Muscle of back (tissue), 11 donors: ENCODE data around the gene GNAQ. TPM values are rescaled to one million over a fixed set of nuclear protein-coding genes. Genes with fewer than 3 reads are reported as not detected.
"Not testable (repeated sequence)": the region's sequence is repeated elsewhere in the genome, so short reads cannot be mapped to it uniquely, and the experiment has no call there.

Experiments used
- DNase-seq, 3 donors: peaks; one replicate each; pipeline versions ENCODE4 v3.0.0 to v3.0.0-alpha.2; 2013
- polyA plus RNA-seq, 10 donors: library from polyadenylated mRNA; unstranded; fragments of 120-200 nt; gene quantifications; one replicate each; pipeline ENCODE4 v1.2.1, GENCODE V29; 2013; ENCODE audit not compliant: insufficient read length in 10 of 10

The GNAQ gene
- polyA plus RNA-seq, 10 donors, result 24.6 to 35.5 (median 30.5) TPM

DNA sequence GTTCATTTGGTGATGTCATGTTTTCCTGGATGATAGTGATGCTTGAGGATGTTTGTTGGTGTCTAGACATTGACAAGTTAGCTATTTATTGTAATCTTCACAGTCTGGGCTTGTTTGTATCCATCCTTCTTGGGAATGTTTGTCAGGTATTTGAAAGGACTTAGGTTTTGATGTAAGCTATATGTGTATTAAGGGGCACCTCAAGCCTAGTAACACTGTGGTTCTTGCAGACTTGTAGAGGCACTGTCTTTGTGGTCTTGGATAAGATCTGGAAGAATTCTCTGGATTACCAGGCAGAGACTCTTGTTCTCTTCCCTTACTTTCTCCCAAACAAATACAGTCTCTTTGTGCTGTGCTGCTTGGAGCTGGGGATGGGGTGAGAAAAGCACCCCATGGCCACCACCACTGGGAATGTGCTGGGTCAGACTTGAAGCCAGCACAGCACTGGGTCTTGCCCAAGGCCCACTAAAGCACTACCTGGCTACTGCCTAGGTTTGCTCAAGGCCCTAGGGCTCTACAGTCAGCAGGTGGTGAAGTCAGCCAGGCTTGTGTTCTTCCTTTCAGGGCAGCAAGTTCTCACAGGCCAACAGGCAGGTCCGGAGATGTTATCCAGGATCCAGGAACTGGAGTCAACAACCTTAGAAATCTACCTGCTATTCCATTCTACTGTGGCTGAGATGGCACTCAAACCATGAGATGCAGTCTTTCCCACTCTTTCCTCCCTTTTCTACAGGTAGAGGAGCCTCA, 334.2 kb downstream of the GNAQ start:
- DNase-seq, result no peak

DNA sequence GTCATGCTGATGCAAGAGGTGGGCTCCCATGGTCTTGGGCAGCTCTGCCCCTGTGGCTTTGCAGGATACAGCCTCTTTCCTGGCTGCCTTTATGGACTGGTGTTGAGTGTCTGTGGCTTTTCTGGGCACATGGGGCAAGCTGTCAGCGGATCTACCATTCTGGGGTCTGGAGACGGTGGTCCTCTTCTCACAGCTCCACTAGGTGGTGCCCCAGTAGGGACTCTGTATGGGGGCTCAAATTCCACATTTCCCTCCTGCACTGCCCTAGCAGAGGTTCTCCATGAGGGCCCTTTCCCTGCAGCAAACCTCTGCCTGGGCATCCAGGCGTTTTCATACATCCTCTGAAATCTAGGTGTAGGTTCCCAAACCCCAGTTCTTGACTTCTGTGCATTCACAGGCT, 340.9 kb downstream of the GNAQ start:
- DNase-seq, result not testable (repeated sequence)

DNA sequence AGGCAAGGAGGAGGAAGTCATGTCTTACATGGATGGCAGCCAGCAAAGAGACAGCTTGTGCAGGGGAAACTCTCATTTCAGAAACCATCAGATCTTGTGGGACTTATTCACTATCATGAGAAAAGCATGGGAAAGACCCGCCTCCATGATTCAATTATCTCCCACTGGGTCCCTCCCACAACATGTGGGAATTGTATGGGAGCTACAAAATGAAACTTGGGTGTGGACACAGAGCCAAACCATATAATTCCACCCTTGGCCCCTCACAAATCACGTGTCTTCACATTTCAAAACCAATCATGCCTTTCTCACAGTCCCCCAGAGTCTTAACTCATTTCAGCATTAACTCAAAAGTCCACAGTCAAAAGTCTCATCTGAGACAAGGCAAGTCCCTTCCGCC, 341.5 kb downstream of the GNAQ start:
- DNase-seq, result not testable (repeated sequence)

DNA sequence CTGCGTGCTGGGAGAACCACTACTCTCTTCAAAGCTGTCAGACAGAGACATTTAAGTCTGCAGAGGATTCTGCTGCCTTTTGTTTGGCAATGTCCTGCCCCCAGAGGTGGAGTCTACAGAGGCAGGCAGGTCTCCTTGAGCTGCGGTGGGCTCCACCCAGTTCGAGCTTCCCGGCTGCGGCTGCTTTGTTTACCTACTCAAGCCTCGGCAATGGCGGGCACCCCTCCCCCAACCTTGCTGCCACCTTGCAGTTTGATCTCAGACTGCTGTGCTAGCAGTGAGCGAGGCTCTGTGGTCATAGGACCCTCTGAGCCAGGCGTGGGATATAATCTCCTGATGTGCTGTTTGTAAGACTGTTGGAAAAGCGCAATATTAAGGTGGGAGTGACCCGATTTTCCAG, 343.9 kb downstream of the GNAQ start:
- not testable (repeated sequence) for DNase-seq

DNA sequence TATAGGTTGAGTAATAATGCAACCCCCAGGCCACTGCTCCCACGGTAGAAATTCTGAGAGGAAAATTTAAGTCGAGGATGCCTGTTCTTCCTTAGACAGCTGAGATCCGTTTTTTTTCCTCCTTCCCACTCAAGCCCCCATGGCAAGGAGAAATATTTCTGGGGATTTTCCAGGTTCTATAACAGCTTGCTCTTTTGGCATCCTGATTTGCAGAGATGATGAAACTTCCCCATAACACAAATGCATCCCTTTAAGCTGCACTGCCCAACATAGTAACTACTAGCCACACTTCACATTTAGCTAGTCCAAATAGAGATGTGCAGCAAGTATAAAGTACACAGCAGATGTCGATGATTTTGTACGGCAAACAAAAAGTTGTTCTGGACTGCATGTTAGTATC, 351.0 kb downstream of the GNAQ start:
- no peak for DNase-seq

DNA sequence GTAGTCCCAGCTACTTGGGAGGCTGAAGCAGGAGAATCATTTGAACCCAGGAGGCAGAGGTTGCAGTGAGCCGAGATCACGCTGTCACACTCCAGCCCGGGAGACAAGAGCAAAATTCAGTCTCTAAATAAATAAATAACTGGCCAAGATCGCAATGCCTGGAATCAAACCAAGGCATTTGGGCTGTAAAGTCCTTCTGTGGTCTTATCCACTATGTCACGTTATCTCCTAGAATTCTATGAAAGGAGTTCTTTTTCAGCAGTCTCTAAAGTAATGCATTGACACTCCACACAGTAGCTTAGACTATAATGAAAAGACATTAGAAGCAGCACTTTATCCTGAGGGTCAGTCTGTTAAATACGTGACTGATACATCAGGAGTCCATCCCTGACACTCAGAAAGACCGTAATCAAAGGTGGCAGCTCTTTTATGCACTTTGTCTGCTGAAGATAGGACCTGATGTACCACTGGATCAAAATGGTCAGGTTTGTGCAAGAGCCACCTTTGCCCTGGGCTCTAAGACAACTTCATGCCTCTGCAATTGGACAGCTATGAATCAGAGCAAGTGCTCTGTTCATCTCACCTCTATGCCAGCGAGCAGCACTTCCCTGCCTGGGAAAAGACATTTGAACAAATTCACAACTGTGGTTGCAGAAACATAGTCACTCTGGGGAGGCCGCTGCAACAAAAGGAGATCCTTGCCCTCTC, 351.8 kb downstream of the GNAQ start:
- DNase-seq, result no peak

DNA sequence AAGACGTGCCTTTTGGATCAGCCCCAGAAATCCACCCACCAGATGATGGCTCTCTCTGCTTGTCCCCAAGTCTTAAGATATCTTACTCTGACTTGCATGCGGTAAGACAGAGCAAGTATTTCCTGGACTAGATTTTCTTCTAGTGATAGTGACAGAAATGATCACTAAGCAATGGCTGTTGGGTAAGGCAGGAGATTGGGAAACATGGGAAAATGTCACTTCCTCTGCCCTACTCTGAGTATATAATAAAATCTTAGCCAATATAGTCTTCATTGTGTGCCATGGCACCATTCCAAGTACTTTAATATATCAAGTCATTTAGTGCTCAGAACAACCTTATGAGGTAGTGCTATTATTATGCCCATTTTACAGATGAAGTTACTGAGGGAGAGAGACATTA, 352.5 kb downstream of the GNAQ start:
- no peak for DNase-seq

DNA sequence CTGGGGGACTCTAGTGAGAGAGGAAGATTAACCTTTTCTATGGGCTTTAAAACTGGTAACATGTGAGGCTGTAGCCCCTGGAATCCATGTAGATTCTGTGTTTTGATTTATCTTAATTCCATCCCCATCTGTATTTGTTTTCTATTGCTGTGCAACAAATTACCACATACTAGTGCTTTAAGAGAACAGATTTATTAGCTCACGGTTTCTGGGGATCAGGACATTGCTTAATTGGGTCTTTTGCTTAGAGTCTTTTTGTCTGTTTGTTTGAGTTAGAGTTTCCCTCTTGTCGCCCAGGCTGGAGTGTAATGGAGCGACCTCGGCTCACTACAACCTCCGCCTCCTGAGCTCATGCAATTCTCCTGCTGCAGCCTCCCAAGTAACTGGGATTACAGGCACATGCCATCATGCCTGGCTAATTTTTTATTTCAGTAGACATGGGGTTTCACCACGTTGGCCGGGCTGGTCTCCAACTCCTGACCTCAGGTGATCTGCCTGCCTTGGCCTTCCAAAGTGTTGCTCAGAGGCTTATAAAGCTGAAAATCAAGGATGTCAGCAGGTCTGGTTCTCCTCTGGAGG, 353.6 kb downstream of the GNAQ start:
- no peak for DNase-seq

DNA sequence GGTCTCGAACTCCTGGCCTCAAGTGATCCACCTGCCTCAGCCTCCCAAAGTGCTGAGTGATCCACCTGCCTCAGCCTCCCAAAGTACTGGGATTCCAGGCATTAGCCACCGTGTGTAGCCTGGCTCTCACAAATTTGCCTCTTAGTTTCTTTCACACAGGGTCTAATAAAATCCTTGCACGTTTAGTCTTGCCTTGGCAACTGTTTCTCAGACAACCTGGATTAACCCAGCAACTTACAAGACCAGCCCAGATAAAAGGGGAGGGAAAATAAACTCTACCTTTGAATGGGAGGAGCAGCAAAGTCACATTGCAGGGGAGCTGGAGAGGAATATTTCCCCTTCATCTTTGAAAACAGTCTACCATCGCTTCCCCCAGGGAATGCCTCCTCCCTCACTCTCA, 354.2 kb downstream of the GNAQ start:
- DNase-seq, result no peak

DNA sequence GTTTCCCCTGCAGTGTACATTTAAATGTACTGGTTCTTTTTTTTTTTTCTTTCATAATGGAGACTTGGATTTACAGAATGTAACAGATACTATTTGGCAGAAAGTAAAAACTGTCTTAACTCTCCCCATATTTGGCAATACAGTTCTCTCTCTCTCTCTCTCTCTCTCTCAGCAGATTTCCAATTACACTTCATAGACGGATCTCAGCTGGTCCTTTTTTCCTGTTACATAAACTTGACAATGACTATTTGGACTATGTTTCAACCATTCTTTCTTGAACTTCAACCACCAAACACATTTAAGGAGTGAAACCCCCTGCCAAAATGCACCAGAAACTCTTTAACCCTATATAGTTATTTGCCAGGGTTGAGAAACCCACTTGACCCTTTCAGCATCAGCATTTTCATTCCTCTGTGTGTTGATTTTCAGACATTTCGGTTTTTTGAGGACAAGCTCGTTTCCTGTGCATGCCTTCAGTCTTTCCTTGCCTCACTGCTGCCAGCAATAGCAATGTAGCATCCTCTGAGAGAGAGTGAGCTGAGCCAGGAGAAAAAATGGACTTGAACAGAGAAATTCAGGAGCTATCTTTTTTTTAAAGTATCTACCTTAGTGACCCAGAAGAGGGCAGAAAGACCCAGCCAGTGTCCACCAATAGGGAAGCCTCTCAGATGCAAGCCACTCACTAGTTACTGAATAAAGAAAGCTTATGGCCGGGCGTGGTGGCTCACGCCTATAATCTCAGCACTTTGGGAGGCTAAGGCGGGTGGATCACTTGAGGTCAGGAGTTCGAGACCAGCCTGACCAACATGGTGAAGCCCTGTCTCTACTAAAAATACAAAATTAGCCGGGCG, 357.4 kb downstream of the GNAQ start:
- peak; percentile 19 to 68 (median 27) for DNase-seq

DNA sequence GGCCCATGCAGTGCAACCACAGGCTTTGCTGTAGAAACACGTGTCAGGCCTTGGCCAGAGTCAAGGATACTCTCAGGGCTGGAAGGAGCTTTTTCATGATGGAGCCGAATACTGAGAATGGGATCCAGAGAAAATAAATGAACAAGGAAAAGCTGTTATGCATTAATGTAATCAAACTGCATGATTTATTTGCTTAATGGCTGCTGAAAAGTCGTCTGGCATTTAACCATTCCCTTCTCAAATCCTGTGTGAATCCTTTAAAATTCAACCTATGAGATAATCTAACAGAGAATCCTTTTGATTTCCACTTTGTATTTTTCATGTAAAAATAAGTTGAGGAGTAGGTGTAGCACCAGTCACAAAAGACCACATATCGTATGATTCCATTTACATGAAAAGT, 359.4 kb downstream of the GNAQ start:
- peak in 1 of 3 donors; percentile 41 for DNase-seq

DNA sequence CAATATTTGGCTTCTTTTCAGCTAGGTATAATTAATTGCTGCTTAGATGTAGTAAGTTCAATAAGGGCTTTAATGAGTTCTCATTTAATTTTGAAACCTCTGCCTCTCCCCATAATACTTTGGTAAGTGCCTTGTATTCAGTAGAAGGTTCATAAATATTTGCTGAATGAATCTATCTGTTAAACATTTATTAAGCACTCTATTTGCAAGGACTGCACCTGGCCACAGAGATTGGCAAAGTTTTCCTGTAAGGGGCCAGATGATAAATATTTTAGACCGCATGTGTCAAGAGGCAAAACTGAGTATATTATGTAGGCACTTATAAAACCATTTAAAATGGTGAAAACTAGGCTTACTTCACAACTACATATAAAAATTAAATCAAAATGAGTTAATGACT, 364.5 kb downstream of the GNAQ start:
- DNase-seq, result no peak

Other genes with a start within 250 kb of the GNAQ start
- 10 to 100 TPM; 13.3 to 24.6 (median 18.9) TPM for gene CEP78, start 204.3 kb upstream of the GNAQ start, polyA plus RNA-seq